Breast epithelium (tissue), 3 donors: ENCODE data around the gene RBFOX1.

Experiments used
- POLR2A ChIP-seq: fragments of 450-650 bp; IDR thresholded peaks from one replicate; pipeline ENCODE4 v1.6.1; 2016; ENCODE audit warnings: antibody characterized with exemption, mild to moderate bottlenecking, moderate library complexity
- POLR2AphosphoS5 ChIP-seq, 3 donors: sonication (generic); formaldehyde crosslinking; IDR thresholded peaks; one replicate each; pipeline ENCODE4 v1.6.1; 2017; ENCODE audit warnings: antibody characterized with exemption in 3 of 3
- TF ChIP-seq, protein P1 (sequence below), 3 donors: fragments of 450-650 bp; IDR thresholded peaks; one replicate each; pipeline ENCODE4 v1.5.1; 2016 to 2017; ENCODE audit warnings: antibody characterized with exemption in 3 of 3, mild to moderate bottlenecking in 3 of 3, moderate library complexity in 3 of 3

DNA sequence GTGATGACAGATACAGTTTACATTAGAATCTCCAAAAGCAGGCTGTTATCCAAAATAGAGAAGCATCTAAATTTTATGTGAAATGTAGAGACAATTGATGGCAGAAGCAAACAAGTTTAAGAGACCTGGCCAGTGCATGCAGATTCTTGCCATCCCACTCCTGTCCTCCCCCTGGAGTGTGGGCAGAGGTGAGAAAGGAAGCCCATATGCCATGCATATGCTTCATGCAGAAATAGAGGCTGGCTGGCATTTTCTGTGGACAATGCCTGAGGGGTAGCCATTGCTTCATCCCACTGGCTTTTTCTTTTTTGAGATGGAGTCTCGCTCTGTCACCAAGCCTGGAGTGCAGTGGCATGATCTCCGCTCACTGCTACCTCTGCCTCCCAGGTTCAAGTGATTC is 382.1 kb downstream of the RBFOX1 start:
- TF ChIP-seq, protein P1, sequence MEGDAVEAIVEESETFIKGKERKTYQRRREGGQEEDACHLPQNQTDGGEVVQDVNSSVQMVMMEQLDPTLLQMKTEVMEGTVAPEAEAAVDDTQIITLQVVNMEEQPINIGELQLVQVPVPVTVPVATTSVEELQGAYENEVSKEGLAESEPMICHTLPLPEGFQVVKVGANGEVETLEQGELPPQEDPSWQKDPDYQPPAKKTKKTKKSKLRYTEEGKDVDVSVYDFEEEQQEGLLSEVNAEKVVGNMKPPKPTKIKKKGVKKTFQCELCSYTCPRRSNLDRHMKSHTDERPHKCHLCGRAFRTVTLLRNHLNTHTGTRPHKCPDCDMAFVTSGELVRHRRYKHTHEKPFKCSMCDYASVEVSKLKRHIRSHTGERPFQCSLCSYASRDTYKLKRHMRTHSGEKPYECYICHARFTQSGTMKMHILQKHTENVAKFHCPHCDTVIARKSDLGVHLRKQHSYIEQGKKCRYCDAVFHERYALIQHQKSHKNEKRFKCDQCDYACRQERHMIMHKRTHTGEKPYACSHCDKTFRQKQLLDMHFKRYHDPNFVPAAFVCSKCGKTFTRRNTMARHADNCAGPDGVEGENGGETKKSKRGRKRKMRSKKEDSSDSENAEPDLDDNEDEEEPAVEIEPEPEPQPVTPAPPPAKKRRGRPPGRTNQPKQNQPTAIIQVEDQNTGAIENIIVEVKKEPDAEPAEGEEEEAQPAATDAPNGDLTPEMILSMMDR (IDR thresholded peaks at IDR 0.05): no peak
- no peak for TF ChIP-seq POLR2AphosphoS5 (IDR thresholded peaks at IDR 0.05)
- TF ChIP-seq POLR2A: no peak
